Tibial nerve (tissue), 4 donors: Measurements from ENCODE around the gene POLR3F. TPM values are rescaled to one million over a fixed set of nuclear protein-coding genes. Genes with fewer than 3 reads are reported as not detected.
"Not testable (repeated sequence)": the region's sequence is repeated elsewhere in the genome, so short reads cannot be mapped to it uniquely, and the experiment has no call there.

ENCODE experiments used
- DNase-seq, 2 donors: peaks; one replicate each; pipeline ENCODE4 v3.0.0-alpha.2; 2019; ENCODE audit warnings: low spot score in 2 of 2
- H3K27ac ChIP-seq, 4 donors: fragments of 200-600 bp; sonication (generic) in 3 of 4; one replicate each; pipeline ENCODE4 v1.5.1; 2017 to 2019; ENCODE audit warnings: mild to moderate bottlenecking in 1 of 4
- H3K27me3 ChIP-seq, 2 donors: fragments of 200-600 bp; sonication (generic) in 1 of 2; one replicate each; pipeline versions ENCODE4 v1.5.1 to v1.6.0; 2017 to 2019
- H3K36me3 ChIP-seq, 3 donors: fragments of 200-600 bp; sonication (generic); one replicate each; pipeline ENCODE4 v1.5.1; 2018 to 2019
- H3K4me1 ChIP-seq, 4 donors: fragments of 200-600 bp; sonication (generic) in 3 of 4; one replicate each; pipeline ENCODE4 v1.5.1; 2017 to 2019
- H3K4me3 ChIP-seq, 4 donors: fragments of 200-600 bp; sonication (generic) in 3 of 4; one replicate each; pipeline ENCODE4 v1.5.1; 2017 to 2019; ENCODE audit warnings: mild to moderate bottlenecking in 1 of 4, moderate library complexity in 1 of 4
- H3K9me3 ChIP-seq, 4 donors: fragments of 200-600 bp; sonication (generic) in 3 of 4; one replicate each; pipeline ENCODE4 v1.5.1; 2017 to 2019
- EP300 ChIP-seq, 2 donors: sonication (generic); formaldehyde crosslinking; IDR thresholded peaks; one replicate each; pipeline ENCODE4 v1.6.1; 2017; ENCODE audit warnings: antibody characterized with exemption in 2 of 2, mild to moderate bottlenecking in 1 of 2
- POLR2A ChIP-seq, 2 donors: fragments of 450-650 bp; IDR thresholded peaks; one replicate each; pipeline ENCODE4 v1.6.1; 2017; ENCODE audit warnings: antibody characterized with exemption in 2 of 2, mild to moderate bottlenecking in 2 of 2, moderate library complexity in 2 of 2
- WGBS, 2 donors: methylation state at CpG; one replicate each; pipeline ENCODE4 v1.1.5; 2018; 5-methylcytosine and 5-hydroxymethylcytosine counted together
- total RNA-seq, 4 donors: library from RNA; depleted of rRNA; stranded (reverse); fragments of >200 nt; gene quantifications; one replicate each; pipeline ENCODE4 v1.1.0, GENCODE V29; 2016
- TF ChIP-seq, protein P1 (sequence below), 5 experiments: fragments of 200-600 bp in 3 of 5; fragments of 450-650 bp in 2 of 5; sonication (generic) in 3 of 5; IDR thresholded peaks; one replicate each; pipeline ENCODE4 v1.5.1; 2016 to 2019; ENCODE audit warnings: antibody characterized with exemption in 5 of 5, mild to moderate bottlenecking in 3 of 5, moderate library complexity in 2 of 5

Gene POLR3F
- total RNA-seq, 4 donors from 2014 or later: 4.5 to 10.1 (median 7.7) TPM

DNA sequence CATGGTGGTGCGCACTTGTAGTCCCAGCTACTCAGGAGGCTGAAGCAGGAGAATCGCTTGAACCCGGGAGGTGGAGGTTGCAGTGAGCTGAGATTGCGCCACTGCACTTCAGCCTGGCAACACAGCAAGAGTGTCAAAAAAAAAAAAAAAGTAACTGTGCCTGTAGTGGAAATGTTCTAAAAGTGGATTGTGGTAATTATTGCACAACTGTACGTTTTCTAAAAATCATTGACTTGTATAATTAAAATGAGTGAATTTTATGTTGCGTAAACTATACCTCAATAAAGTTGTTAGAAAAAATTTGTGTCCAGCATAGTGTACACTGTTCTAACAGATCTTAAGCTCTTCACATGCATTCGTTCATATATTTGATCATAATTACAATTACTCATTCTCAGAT lies 46.0 kb downstream of the POLR3F start:
- peaks cover 0 to 75% (median 9%) of the 10 kb centered on the region in 3 donors for H3K36me3 ChIP-seq
- H3K27me3 ChIP-seq: no peaks in the 10 kb centered on the region
- no peak overlapping the region for H3K27ac ChIP-seq
- H3K4me1 ChIP-seq: peaks cover 0 to 23% (median 6%) of the 10 kb centered on the region in 4 donors
- no peak for DNase-seq
- no peaks in the 10 kb centered on the region for H3K9me3 ChIP-seq
- no peak overlapping the region for H3K4me3 ChIP-seq
- no peak for TF ChIP-seq EP300 (IDR thresholded peaks at IDR 0.05)
- TF ChIP-seq, protein P1, sequence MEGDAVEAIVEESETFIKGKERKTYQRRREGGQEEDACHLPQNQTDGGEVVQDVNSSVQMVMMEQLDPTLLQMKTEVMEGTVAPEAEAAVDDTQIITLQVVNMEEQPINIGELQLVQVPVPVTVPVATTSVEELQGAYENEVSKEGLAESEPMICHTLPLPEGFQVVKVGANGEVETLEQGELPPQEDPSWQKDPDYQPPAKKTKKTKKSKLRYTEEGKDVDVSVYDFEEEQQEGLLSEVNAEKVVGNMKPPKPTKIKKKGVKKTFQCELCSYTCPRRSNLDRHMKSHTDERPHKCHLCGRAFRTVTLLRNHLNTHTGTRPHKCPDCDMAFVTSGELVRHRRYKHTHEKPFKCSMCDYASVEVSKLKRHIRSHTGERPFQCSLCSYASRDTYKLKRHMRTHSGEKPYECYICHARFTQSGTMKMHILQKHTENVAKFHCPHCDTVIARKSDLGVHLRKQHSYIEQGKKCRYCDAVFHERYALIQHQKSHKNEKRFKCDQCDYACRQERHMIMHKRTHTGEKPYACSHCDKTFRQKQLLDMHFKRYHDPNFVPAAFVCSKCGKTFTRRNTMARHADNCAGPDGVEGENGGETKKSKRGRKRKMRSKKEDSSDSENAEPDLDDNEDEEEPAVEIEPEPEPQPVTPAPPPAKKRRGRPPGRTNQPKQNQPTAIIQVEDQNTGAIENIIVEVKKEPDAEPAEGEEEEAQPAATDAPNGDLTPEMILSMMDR (IDR thresholded peaks at IDR 0.05): no peak
- TF ChIP-seq POLR2A (IDR thresholded peaks at IDR 0.05): no peak
- WGBS, 2 donors: 80 to 89% methylated on average over 7 of the region's 7 CpGs

DNA sequence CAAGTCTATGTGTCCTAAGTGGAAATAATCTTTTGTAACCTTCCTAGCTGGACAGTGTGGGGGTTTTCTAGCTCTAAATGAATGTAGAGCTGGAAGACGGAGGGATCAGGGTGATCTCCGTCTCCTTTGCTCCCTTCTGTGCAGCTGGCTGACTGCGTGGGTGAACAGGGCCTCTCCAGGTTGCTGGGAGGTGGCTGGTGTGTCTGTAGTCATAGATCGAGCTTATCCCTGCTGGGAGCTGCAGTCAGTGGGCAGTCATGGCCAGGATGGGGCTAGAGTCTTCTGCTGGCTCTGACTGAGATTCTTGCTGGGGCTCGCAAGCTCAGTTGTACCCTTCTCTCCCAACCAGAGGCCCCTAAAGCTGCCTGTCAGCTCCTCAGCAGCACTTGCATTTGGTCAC lies 46.9 kb downstream of the POLR3F start:
- Histone ChIP-seq H3K9me3 (no peaks in the 10 kb centered on the region), H3K4me1 (peaks cover 0 to 14% (median 0%) of the 10 kb centered on the region in 4 donors), H3K36me3 (peaks cover 0 to 75% (median 9%) of the 10 kb centered on the region in 3 donors), H3K27ac (no peak overlapping the region), H3K27me3 (no peaks in the 10 kb centered on the region), H3K4me3 (no peak overlapping the region)
- TF ChIP-seq EP300 (IDR thresholded peaks at IDR 0.05): no peak
- no peak for TF ChIP-seq POLR2A (IDR thresholded peaks at IDR 0.05)
- TF ChIP-seq, protein P1 (IDR thresholded peaks at IDR 0.05): no peak
- DNase-seq: no peak
- WGBS, 2 donors: 88 to 91% methylated on average over 5 of the region's 5 CpGs

DNA sequence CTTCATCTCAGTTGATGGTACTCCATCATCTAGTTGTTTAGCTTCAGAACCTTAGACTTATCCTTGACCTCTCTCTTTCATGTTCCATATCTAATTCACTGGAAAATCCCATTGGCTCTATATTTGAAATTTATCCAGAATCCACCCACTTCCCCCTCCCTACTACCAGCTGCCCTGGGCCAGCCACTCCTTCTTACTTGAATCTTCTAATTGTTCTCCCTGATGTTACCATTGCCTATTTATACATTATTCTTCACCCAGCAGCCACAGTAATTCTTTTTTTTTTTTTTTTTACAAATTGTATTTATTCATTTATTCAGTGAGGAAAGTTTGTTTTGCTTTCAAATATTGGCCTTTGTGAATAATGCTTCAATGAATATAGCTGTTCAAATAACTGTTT lies 48.8 kb downstream of the POLR3F start:
- Histone ChIP-seq H3K4me3 (no peak overlapping the region), H3K4me1 (peaks cover 0 to 6% (median 0%) of the 10 kb centered on the region in 4 donors), H3K27ac (no peak overlapping the region), H3K27me3 (no peaks in the 10 kb centered on the region), H3K9me3 (no peaks in the 10 kb centered on the region), H3K36me3 (peaks cover 0 to 62% (median 9%) of the 10 kb centered on the region in 3 donors)
- DNase-seq: no peak
- TF ChIP-seq, protein P1 (IDR thresholded peaks at IDR 0.05): no peak
- no peak for TF ChIP-seq POLR2A (IDR thresholded peaks at IDR 0.05)
- no peak for TF ChIP-seq EP300 (IDR thresholded peaks at IDR 0.05)

DNA sequence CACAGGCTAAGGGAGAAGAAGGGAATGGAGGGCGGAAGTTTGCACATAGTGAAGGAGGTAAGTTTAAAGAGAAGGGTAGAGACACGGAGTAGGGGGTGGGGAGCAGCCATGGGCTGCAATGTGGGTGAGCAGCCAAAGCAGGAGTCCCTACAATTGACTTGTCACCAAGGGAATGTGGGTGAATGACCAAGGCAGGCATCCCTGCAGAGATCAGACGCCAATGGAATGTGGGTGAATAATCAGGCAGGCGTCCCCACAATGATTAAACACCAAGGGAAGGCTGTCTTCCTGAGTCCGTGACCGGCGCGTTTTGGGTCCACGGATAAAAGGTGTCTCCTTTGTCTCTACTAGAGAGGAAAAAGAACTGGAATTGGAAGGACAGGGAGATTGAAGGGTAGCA lies 54.9 kb downstream of the POLR3F start:
- H3K27ac ChIP-seq, DNase-seq, H3K27me3 ChIP-seq, H3K4me1 ChIP-seq, H3K9me3 ChIP-seq, H3K4me3 ChIP-seq: not testable (repeated sequence)
- peaks cover 0 to 46% (median under 1%) of the 10 kb centered on the region in 3 donors for H3K36me3 ChIP-seq
- WGBS, 2 donors: 88 to 93% methylated on average over 9 of the region's 9 CpGs

DNA sequence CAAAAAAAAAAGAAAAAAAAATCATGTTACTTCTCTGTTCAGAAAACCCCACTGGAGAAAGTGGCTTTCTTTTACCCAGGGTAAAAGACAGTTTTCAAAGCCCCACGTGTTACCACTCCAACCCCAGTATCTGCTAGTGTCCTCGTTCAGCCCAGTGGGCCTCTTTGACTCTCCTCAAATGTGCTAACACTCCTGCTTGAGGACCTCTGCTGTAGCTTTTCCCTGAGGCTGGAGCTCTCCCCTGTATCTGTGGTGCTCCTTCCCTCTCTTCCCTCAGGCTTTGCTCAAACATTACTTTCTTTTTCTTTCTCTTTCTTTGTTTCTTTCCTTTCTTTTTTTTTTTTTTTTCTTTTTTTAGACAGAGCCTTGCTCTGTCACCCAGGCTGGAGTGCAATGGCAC lies 55.9 kb downstream of the POLR3F start:
- 85 to 95% methylated on average over 2 of the region's 2 CpGs for WGBS, 2 donors
- no peak overlapping the region for H3K27ac ChIP-seq
- peaks cover 0 to 53% (median 10%) of the 10 kb centered on the region in 3 donors for H3K36me3 ChIP-seq
- no peak overlapping the region for H3K4me3 ChIP-seq
- no peak for TF ChIP-seq EP300 (IDR thresholded peaks at IDR 0.05)
- no peak for TF ChIP-seq POLR2A (IDR thresholded peaks at IDR 0.05)
- TF ChIP-seq, protein P1 (IDR thresholded peaks at IDR 0.05): no peak
- DNase-seq: no peak
- H3K27me3 ChIP-seq: no peaks in the 10 kb centered on the region
- no peaks in the 10 kb centered on the region for H3K4me1 ChIP-seq
- H3K9me3 ChIP-seq: no peaks in the 10 kb centered on the region

DNA sequence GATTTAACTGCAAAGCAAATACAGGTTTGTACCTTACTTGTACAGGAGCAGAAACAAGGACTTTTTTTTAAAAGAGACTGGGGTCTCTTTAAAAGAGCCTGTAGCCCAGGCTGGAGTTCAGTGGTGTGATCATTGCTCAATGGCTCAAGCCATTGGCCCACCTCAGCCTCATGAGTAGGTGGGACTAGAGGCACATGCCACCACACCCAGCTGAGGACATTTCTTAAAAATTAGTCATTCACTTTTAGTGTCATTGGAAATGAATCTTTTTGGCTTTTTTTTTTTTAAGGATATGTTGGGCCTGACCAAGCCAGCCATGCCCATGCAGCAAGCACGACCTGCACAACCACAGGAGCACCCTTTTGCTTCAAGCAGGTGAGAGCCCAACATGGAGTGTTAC lies 57.5 kb downstream of the POLR3F start:
- peaks cover 0 to 69% (median 26%) of the 10 kb centered on the region in 3 donors for H3K36me3 ChIP-seq

DNA sequence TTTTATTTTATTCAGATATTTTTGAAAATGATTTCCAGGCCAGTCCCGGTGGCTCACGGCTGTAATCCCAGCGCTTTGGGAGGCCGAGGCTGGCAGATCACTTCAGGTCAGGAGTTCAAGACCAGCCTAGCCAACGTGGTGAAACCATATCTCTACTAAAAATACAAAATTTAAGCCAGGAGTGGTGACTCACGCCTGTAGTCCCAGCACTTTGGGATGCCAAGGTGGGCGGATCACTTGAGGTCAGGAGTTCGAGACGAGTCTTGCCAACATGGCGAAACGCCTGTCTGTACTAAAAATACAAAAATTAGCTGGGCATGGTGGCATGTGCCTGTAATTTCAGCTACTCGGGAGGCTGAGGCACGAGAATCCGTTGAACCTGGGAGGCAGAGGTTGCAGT lies 59.6 kb downstream of the POLR3F start:
- 79 to 81% methylated on average over 14 of the region's 14 CpGs for WGBS, 2 donors
- not testable (repeated sequence) for DNase-seq, H3K9me3 ChIP-seq, H3K27me3 ChIP-seq, H3K4me1 ChIP-seq, H3K4me3 ChIP-seq, H3K27ac ChIP-seq
- H3K36me3 ChIP-seq: peaks cover 0 to 84% (median 35%) of the 10 kb centered on the region in 3 donors

More for the DNA sequence above, 57.5 kb downstream of the POLR3F start:
- TF ChIP-seq, protein P1 (IDR thresholded peaks at IDR 0.05): no peak
- no peak for TF ChIP-seq EP300 (IDR thresholded peaks at IDR 0.05)
- TF ChIP-seq POLR2A (IDR thresholded peaks at IDR 0.05): no peak
- Histone ChIP-seq H3K27ac (no peak overlapping the region), H3K4me1 (no peaks in the 10 kb centered on the region), H3K9me3 (no peaks in the 10 kb centered on the region), H3K4me3 (no peak overlapping the region), H3K27me3 (no peaks in the 10 kb centered on the region)
- 91 to 100% methylated on average over 1 of the region's 1 CpG for WGBS, 2 donors
- no peak for DNase-seq
